ENCODE measurements around the gene STIMATE.

Gene STIMATE

DNA sequence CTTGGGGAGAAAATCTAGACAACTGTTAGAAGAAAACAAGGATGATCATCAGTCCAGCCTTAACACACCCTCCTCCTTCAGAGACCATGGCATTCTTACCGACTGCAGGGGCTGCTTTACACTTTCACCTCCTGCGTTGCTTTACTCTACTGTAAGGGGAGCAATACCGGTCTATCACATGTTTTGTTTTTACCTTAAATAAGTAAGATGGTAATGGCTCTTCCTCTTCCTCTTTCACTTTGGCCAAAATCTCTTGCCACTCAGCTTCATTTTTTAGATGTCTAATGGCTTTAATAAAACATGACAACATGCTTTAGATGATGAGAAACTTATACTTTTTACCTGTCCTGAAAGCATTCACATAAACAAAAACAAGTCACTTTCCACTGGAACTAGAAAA, 33.4 kb upstream of the STIMATE start:
- TF ChIP-seq MYC (IDR thresholded peaks at IDR 0.05; ENCODE audit: low read depth, low read length) (no peak), POLR2A (IDR thresholded peaks at IDR 0.05; ENCODE audit: extremely low read depth, insufficient read length) (no peak)
- TF ChIP-seq, protein P1, sequence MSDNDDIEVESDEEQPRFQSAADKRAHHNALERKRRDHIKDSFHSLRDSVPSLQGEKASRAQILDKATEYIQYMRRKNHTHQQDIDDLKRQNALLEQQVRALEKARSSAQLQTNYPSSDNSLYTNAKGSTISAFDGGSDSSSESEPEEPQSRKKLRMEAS (IDR thresholded peaks at IDR 0.05; ENCODE audit: low read depth, low read length) = no peak
- TF ChIP-seq, protein P2, sequence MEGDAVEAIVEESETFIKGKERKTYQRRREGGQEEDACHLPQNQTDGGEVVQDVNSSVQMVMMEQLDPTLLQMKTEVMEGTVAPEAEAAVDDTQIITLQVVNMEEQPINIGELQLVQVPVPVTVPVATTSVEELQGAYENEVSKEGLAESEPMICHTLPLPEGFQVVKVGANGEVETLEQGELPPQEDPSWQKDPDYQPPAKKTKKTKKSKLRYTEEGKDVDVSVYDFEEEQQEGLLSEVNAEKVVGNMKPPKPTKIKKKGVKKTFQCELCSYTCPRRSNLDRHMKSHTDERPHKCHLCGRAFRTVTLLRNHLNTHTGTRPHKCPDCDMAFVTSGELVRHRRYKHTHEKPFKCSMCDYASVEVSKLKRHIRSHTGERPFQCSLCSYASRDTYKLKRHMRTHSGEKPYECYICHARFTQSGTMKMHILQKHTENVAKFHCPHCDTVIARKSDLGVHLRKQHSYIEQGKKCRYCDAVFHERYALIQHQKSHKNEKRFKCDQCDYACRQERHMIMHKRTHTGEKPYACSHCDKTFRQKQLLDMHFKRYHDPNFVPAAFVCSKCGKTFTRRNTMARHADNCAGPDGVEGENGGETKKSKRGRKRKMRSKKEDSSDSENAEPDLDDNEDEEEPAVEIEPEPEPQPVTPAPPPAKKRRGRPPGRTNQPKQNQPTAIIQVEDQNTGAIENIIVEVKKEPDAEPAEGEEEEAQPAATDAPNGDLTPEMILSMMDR (IDR thresholded peaks at IDR 0.05; ENCODE audit: low read depth, low read length) = no peak
- no peak for DNase-seq (ENCODE audit: low read depth)
- no peak overlapping the region for H3K4me3 ChIP-seq (ENCODE audit: low read depth, low read length)

DNA sequence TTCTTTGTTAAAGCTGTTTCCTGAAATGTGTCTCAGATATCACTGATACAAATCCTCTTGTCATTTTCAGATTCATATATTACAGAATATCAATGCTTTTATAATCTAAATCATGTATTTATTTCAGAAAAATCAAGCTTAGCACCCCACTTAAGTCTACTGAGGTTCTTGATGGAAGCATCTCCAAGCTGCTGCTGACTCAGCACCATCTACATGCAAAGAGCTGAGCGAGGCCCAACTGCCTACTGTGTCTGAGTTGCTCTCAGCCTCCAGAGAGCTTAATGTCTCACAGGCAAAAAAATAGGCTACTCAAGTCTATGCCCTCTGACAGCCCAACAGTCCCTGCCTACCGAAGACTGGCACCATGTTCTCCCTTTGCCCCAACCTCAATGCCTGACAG, 29.2 kb upstream of the STIMATE start:
- TF ChIP-seq, protein P2 (IDR thresholded peaks at IDR 0.05; ENCODE audit: low read depth, low read length) = no peak
- TF ChIP-seq, protein P1 (IDR thresholded peaks at IDR 0.05; ENCODE audit: low read depth, low read length) = no peak
- TF ChIP-seq POLR2A (IDR thresholded peaks at IDR 0.05; ENCODE audit: extremely low read depth, insufficient read length) = no peak
- DNase-seq (ENCODE audit: low read depth) = no peak
- no peak overlapping the region for H3K4me3 ChIP-seq (ENCODE audit: low read depth, low read length)

DNA sequence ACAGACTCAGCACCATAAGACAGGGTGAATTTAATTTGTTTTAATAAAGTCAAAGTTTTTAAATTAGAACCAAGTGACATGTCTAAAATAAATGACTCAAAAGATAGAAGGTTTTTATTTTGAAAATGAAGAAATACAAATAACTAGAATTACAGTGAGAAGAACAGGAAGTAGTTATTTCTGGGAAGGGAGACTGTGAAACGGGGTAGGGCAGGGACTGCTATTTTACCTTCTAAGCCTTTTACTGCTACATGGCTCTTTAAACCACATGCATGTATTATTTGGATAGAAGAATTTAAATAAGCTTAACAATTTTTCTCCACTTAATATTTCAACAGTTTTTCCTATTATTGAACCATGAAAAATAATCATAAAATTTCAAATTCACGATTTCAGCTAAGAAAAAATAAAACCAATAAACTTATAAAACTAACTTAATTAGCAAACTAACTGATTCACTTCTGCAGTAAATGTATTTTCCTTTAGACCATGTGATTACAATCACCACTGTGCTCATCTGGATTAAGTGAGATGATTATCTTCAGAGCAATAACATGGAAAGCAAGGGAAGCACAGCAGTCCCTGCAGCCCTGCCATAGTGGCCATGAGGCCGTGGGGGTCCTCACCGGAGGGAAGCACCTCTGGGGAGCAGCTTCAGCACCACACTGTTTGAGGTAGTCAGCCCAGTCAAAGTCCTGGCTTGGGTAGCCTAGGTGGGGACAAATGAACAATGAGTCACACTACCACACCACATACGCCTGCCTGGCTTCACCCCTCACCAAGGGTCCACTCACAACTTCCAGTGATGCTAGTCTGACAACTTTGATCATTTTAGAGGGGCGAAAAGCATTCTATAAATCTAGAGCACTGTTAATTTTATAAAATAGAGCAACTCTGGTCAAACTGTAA, 28.3 kb upstream of the STIMATE start:
- DNase-seq (ENCODE audit: low read depth) = no peak
- no peak overlapping the region for H3K4me3 ChIP-seq (ENCODE audit: low read depth, low read length)
- TF ChIP-seq, protein P2 (IDR thresholded peaks at IDR 0.05; ENCODE audit: low read depth, low read length) = no peak
- TF ChIP-seq MYC (IDR thresholded peaks at IDR 0.05; ENCODE audit: low read depth, low read length) (no peak), POLR2A (IDR thresholded peaks at IDR 0.05; ENCODE audit: extremely low read depth, insufficient read length) (no peak)
- TF ChIP-seq, protein P1 (IDR thresholded peaks at IDR 0.05; ENCODE audit: low read depth, low read length) = no peak

DNA sequence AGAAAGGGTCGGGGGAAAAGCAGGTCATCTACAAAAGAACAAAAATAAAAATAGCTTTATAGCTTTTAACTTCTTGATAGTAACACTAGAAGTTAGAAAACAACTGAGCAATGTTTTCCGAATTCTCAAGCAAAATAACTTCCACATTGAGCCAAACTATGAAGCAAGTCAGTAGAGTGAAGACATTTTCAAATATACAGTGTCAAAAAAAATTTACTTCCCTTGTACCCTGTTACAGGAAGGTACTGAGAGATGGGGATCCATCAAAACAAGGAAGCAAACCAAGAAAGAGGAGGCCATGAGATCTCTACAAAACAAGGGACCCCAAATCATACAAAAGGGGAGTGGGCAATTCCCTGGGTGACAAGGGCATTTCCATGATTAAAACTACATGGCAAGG, 26.6 kb upstream of the STIMATE start:
- DNase-seq (ENCODE audit: low read depth) = no peak
- TF ChIP-seq, protein P2 (IDR thresholded peaks at IDR 0.05; ENCODE audit: low read depth, low read length) = no peak
- TF ChIP-seq, protein P1 (IDR thresholded peaks at IDR 0.05; ENCODE audit: low read depth, low read length) = no peak
- TF ChIP-seq MYC (IDR thresholded peaks at IDR 0.05; ENCODE audit: low read depth, low read length) (no peak), POLR2A (IDR thresholded peaks at IDR 0.05; ENCODE audit: extremely low read depth, insufficient read length) (no peak)
- no peak overlapping the region for H3K4me3 ChIP-seq (ENCODE audit: low read depth, low read length)

DNA sequence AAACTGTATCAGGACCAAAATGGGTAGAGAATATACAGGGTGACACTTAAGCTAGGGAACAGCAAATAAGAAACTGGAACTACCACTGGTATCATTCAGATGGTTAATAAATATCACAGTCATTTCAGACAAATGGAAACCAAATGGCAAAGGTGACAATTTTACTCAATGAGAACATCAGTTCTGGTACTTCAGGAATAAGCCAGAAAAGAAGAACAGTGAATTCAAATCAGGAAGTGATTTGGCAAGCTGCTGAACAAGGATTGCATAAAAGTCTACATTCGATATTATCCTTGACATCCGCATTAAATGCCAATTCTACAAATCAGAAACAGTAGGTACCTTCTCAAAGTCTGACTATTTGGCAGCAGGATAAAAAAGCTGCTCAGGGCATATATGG, 23.5 kb upstream of the STIMATE start:
- no peak for DNase-seq (ENCODE audit: low read depth)
- no peak overlapping the region for H3K4me3 ChIP-seq (ENCODE audit: low read depth, low read length)
- TF ChIP-seq, protein P2 (IDR thresholded peaks at IDR 0.05; ENCODE audit: low read depth, low read length) = no peak
- TF ChIP-seq, protein P1 (IDR thresholded peaks at IDR 0.05; ENCODE audit: low read depth, low read length) = no peak

Measured in NB4 (cell line).